ENCODE results near the gene YJU2. TPM values are rescaled to one million over a fixed set of nuclear protein-coding genes. Genes with fewer than 3 reads are reported as not detected.

The YJU2 gene
- total and polyA plus RNA-seq, 2 of the 8 experiments (the other 6 are each of a cell fraction or from before 2014, with no cell fraction given) = 26.8 to 27.7 TPM

GRCh38 chr19:4303819-4304537, 57.1 kb downstream of the YJU2 start:
- Histone ChIP-seq H3K56ac (replicated peaks; ENCODE audit: insufficient read length, low read depth, low read length) (no peak overlapping the region), H4K20me1 (replicated peaks in 1 of 2; ENCODE audit: control insufficient read depth in 1 of 2, insufficient read depth in 2 of 2, low read length in 2 of 2) (peaks cover 0 to 2% of the 10 kb centered on the region in 2 experiments), H4K8ac (ENCODE audit: extremely low read depth, insufficient read depth, low read length) (no peak overlapping the region; the same call in 1 of the 2 replicates), H3K79me2 (ENCODE audit: control insufficient read depth in 1 of 2, insufficient read depth in 2 of 2, low read length in 2 of 2) (no peaks in the 10 kb centered on the region), H4K91ac (replicated peaks; ENCODE audit: insufficient read length, low read length) (peak overlapping the region; percentile 12), H3K27ac (ENCODE audit: low read depth, low read length) (no peak overlapping the region), H3K18ac (ENCODE audit: extremely low read depth, low read length) (no peak overlapping the region), H3K27me3 (replicated peaks in 1 of 4; ENCODE audit: control insufficient read depth in 3 of 4, extremely low read depth in 1 of 4, insufficient read depth in 3 of 4, low read length in 3 of 4) (no peaks in the 10 kb centered on the region), H3K36me3 (ENCODE audit: control insufficient read depth in 2 of 4, insufficient read depth in 4 of 4, low read length in 3 of 4) (peaks cover 3 to 13% (median 7%) of the 10 kb centered on the region in 4 experiments; a peak in 6 of 8 replicates), H3K4me2 (ENCODE audit: insufficient read depth in 1 of 2, low read depth in 2 of 2, low read length in 2 of 2) (peak overlapping the region; percentile 29 to 76; a peak in 3 of 4 replicates), H2BK120ac (replicated peaks; ENCODE audit: low read depth, low read length) (no peak overlapping the region), H2BK15ac (ENCODE audit: low read length) (no peak overlapping the region), H3K14ac (ENCODE audit: insufficient read length) (no peak overlapping the region), H2AFZ (ENCODE audit: low read length) (no peak overlapping the region; the same call in 1 of the 2 replicates), H3K4me3 (ENCODE audit: extremely low read depth in 1 of 4, insufficient read depth in 2 of 4, low read depth in 3 of 4, low read length in 4 of 4) (peak overlapping the region; percentile 14 to 58 (median 42); a peak in 5 of 8 replicates), H3K9ac (replicated peaks in 1 of 4; ENCODE audit: extremely low read depth in 1 of 4, low read depth in 3 of 4, low read length in 3 of 4) (no peak overlapping the region), H2BK20ac (ENCODE audit: low read length) (0 out of 2 replicates have a peak overlapping the region, but pooled peaks have one; percentile 80), H3K9me3 (ENCODE audit: insufficient read depth in 2 of 2, low read depth in 1 of 2, low read length in 1 of 2) (no peaks in the 10 kb centered on the region), H3K23ac (ENCODE audit: insufficient read length) (no peak overlapping the region), H2AK5ac (ENCODE audit: low read depth, low read length) (no peak overlapping the region), H2BK12ac (ENCODE audit: low read depth, low read length) (no peak overlapping the region), H2BK5ac (ENCODE audit: low read depth, low read length) (no peak overlapping the region), H3K23me2 (ENCODE audit: low read depth, low read length) (no peaks in the 10 kb centered on the region; the same call in 1 of the 2 replicates), H3K4me1 (replicated peaks in 1 of 4; ENCODE audit: control insufficient read depth in 3 of 4, insufficient read depth in 4 of 4, low read length in 3 of 4) (peaks cover 0 to 8% (median 0%) of the 10 kb centered on the region in 4 experiments; a peak in 3 of 7 replicates), H3K79me1 (ENCODE audit: low read depth, low read length) (peaks cover 3% of the 10 kb centered on the region; the same call in 1 of the 2 replicates), H3K4ac (replicated peaks; ENCODE audit: insufficient read length, low read depth, low read length) (no peak overlapping the region), H4K5ac (ENCODE audit: insufficient read length, low read depth, low read length) (no peak overlapping the region)
- POLR2A ChIA-PET (ENCODE audit: partially characterized antibody) = interaction anchor here (0.9 to 12.2 kb wide), 6 partner anchors 9 to 143 kb away, joined by 3 to 86 read pairs (median 6); partner anchors contain the start of genes MPND and SHD
- FAIRE-seq (no peak), DNase-seq (ENCODE audit: low read depth in 1 of 2, low spot score in 2 of 2) (no peak)
- CTCF ChIA-PET (ENCODE audit: partially characterized antibody) = interaction anchor here (0.8 kb wide), 1 partner anchor 74 kb away, joined by 4 read pairs; the partner anchor contains the start of gene EBI3
- WGBS, 2 experiments (ENCODE audit: extremely low coverage in 1 of 2, insufficient coverage in 1 of 2, insufficient read length in 1 of 2, insufficient replicate concordance in 2 of 2, low coverage in 1 of 2, low lambda C conversion rate in 2 of 2, missing lambda C conversion rate in 1 of 2) = 69% methylated on average over 18 of the region's 18 CpGs; no CpG with 5 or more reads in 1 of the 2 experiments
- TF ChIP-seq SP4 (IDR thresholded peaks at IDR 0.05; ENCODE audit: low read length) (no peak), SUZ12 (IDR thresholded peaks at IDR 0.05; ENCODE audit: low read length) (no peak), RAD21 (IDR thresholded peaks at IDR 0.05 in 1 of 2, conservative IDR thresholded peaks at IDR 0.05 in 1 of 2; ENCODE audit: low read depth in 2 of 2, low read length in 2 of 2) (no peak), FOSL1 (IDR thresholded peaks at IDR 0.05; ENCODE audit: insufficient read depth, low read depth, low read length) (no peak), CHD1 (IDR thresholded peaks at IDR 0.05; ENCODE audit: low read depth, low read length) (no peak), MAFK (IDR thresholded peaks at IDR 0.05; ENCODE audit: low read depth, low read length) (no peak), SRF (IDR thresholded peaks at IDR 0.05; ENCODE audit: low read depth, low read length) (no peak), NRF1 (IDR thresholded peaks at IDR 0.05; ENCODE audit: low read depth, low read length) (no peak)
